Effector CD4-positive, alpha-beta T cell (primary cell): ENCODE data around the gene SORCS1. TPM values are rescaled to one million over a fixed set of nuclear protein-coding genes. Genes with fewer than 3 reads are reported as not detected.

Experiments
- DNase-seq: peaks from one replicate; pipeline ENCODE4 v3.0.0-alpha.2; 2020
- total RNA-seq: gene quantifications from one replicate; lab custom pipeline; 2026; lab: John Stamatoyannopoulos, UW

The SORCS1 gene
- total RNA-seq: not detected

DNA sequence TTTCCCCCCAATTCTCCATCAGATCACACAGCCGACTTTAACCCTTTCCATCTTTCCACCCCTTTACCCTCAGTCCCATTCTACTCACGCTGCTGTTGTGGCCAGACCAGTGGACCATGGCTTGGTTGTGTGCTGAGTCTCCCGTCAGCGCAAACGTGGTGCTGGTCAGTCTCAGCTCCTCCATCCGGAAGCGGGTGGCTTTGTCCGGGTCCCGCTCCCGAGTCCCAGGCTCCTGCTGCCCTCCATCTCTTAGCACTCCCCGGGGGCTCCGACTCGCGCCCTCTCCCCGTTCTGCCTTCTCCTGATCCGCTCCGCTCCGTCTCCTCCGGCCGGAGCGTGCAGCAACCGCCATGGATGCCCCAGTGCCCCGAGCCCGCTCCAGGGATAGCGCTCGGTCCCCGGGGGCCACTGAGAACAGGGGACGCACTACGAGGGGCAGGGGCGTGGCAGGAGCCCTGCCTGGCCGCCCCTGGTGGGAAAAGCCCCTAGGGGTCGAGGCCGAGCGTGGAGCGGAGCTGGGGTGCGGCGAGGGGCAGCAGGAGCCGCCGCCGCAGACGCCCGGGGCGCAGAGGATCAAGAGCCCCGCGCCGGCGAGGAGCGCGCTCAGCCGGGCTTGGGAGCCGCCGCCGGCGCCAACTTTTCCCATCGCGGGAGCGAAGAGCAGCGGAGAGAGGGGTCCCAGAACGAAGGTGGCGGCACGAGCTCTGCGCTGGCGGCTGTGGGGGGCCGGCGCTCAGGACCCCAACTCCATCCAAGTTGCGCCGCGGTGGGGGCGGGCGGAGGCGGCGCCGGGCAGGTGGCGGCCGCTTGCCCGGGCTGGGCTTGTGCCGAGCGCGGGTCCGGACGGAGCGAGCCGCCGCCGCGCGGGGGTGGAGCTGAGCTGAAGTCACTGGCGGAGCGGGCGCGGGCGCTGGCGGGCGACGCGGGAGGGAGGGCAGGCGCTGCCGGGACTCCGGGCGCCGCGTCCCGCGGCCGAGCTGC is at the start of gene SORCS1:
SORCS1 (minus strand) TSS at position 826 of the 981 bp plus-strand sequence.
- DNase-seq: no peak

DNA sequence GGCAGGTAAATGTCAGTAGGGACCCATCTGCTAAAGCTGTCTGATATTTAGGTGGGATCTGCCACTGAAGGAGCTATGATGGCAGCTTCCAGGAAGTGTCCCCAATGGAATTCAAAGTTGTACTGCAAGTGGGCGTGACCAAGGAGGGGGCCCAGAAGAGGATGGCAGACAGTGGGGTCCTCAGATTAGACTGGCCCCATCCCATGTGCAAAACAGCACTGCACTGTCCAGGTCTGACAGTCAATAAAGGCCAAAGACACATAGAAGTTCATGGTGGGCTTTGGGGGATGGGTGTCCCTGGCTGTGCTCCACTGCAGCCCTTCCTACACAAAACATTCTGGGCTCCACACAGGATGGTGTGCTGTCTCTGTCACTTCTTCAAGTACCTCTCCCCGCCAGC is 49.8 kb upstream of the SORCS1 start:
- DNase-seq: no peak

DNA sequence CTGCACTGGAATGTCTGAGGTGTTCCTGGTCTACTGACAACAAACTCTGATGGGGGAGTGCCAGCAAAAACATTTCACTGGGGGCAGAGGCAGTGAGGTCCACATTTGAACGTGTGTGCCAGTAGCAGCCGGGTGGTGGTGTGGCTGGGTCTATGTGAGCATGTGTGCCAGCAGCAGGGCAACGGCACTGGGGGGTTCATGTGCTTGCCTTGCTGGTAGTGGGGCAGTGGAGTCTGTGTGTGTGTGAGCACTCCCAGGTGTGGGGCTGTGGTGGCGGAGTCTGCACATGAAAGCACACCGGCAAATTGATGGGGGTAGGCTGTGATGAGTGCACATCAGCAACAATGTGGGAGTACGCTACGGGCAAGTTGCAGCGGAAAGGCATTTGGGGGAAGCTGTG is 49.4 kb upstream of the SORCS1 start:
- no peak for DNase-seq

DNA sequence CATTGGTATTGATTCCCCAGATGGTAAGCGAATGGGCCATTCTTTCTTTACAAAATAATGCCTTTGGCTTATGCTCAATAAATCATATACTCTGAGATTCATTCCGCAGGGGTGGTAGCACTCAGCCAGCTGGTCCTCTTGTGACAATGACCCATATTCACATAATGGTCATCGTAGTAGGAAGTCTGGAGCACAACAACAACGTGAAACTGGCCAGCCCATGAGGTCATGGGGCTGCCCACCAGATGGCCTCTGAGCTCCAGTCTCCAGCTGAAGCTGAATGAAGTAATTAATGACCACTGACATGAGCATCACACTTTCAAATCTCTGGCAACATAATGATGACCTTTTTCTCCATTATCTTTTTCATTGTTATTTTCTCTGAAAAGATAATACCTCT is 42.3 kb upstream of the SORCS1 start:
- DNase-seq: no peak

- DNase-seq: no peak
Measured at GRCh38 chr10:107169516-107169915, 5.0 kb upstream of the SORCS1 start.

DNA sequence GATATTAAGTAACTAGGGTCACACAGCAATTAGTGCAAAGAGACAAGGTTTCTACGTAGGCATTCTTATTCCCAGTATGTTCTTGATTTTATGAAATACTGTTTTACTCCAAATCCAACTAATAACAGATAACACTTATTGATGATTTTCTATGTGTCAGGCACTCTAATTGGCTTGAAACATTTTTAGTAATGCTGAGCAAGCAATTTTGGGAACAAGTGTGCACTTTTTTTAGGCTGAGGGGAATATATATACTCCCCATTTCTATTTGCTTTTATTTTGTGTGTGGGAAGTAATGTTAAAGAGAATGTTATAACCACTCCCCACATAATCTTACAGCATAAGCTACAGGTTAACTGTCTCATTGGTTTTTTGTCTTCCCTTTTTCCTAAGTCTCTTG is 4.2 kb upstream of the SORCS1 start:
- DNase-seq: no peak

DNA sequence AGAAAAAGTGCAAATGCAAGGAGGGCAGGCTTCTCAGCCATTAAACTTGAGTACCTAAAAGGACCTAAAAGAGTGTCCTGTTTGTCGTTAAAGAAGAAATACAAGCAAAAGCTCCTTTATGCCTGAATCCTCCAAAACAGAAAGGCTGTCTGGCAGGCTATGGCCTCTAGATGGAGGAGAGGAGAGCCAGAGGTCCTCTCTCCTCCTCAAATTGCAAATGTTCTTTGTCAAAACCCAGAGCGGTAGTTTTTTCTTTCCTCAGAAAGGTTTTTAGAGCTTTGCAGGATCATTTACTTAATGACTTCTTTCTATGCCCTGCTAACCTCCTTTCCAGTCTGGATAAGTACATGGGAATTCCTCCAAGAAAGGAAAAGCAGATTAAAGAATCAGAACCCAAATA is 1.9 kb upstream of the SORCS1 start:
- no peak for DNase-seq

DNA sequence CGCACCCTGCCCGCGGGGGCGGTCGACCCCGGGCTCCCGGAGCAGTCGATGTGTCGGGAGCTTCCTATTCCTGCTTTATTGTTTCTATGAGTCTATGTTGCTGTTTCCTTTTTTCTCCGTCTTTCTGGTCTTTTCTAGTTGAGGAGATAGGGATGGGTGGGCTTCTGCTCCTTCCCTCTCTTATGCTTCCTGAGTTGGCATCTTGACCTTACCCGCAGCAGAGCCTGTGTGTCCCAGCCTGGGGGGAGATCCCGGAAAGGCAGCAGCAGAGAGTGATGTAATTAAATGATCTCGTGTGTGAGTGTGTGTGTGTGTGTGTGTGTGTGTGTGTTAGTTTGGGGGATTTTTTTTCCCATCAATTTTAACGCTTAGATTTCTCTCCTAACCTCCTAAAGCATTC is 486 bp upstream of the SORCS1 start:
- DNase-seq: no peak

DNA sequence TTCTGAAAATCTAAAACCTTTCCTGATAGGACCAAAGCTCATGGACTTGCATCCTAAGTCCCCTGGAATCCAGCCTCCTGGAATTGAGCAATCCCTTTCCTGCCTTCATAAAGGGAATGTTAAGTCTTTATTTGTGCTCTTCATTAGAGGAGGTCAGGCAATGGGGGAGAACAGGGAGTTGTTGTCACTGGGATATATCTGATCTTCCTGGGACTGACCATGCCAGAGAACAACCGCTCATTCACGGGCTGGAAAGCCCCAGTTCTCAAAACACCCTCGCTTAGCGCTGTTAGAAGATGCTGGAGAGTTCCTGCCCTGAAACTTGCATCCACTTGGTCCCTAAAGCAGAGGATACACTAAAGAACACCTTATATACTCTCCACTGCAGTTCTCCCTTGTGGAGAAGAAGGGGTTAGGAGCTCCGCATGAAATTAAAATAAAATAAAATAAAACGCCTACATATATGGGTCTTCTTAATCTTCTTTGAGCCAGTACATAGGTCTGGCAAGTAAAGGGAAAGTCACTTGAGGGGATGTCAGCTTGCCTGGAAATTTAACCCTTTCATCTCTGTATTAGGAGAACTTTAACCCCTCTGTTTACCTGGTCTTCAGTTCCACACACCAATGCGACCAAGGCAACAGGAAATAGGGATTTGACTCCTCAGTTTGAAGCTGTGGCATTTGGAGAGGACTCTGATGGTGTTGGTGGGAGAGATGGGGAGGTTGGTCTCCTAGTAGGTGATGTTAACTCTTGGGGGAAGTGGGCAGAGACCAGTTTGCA is 1.2 kb downstream of the SORCS1 start:
- DNase-seq: no peak

DNA sequence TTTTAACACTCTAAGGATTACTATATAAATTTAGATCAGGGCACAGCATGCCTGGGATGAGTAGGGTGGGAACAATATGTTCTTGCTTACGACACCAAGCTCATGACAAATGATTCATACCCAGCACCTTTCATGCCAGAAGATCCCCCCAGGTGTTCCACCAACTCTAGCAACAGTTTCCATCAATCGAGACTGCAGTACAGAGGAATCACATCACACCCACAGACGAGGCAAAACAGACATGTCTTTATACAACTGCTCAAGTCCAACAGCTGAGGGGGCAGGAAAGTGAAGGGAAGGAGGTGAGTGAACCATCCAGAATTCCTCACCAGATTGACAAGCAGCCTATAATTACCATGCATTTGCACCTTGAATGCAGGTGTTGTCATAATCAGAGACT is 3.6 kb downstream of the SORCS1 start:
- DNase-seq: no peak

DNA sequence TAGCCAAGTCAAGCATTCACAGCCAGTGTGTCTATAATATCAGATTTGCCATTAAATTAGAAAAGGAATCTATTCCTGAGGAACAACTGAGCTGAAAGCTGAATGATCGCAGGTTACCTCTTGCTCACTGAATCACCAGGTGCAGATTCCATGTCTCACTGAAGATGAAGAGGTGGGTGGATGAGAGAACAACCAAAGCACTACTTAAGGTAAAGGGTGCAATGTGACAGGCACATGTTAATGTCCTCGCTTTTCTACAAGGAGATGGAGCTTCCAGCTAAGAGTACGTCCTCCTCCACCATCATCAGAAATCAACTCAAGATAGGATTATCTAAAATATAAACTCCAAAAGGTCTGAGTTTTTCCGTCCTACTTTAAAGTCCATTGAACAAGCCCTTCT is 4.6 kb downstream of the SORCS1 start:
- DNase-seq: no peak

DNA sequence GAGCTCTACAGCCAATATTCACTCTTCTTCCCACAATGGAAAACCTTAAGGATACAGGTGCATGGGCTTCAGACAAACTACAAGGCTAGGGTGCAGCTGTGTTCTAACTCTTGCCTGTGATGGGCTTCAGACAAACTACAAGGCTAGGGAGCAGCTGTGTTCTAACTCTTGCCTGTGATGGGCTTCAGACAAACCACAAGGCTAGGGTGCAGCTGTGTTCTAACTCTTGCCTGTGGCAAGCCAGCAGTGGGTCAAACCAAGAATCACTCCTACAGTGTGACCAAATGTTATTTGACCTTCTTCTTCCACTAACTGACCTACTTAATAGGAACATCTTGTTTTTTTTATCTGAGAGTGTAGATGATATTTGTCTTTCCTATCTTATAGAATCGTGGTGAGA is 7.4 kb downstream of the SORCS1 start:
- DNase-seq: no peak

GRCh38 chr10:107152087-107152486 is 12.4 kb downstream of the SORCS1 start:
- DNase-seq: no peak

DNA sequence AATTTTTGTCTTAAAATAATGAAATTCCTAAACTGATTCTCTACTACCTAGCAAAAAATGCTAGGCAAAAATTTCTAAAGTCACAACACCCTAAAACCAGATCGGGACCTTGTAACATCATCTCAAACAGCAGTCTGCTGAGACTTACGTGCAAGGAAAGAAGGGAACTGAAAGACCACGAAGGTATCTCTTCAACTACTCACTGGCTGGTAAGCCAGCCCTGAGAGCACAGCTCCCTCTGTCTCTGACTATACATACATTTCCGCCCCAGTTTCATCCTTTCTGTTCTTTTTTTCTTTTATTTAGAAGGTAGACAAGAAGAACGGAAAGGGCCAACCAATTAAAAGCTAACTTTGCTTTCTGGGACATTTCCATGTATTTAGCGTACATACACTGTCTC is 15.6 kb downstream of the SORCS1 start:
- DNase-seq: no peak

DNA sequence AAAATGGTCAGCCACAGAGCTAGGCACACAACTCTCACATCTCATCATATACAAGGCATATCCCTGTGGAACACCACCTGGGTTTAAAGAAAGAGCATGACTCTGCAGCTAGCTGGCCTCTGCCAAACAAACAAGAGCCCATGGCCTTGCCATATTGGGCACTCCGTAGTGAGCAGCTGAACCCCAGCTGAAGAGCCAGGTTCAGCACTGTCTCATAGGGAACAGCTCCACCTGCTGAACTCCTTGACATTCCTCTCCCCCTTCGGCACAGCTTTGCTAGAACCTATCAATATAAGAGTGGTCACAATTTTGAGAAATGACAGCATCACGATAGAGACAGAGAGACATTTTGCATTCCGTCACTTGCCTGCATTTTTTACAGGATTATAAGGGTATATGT is 20.0 kb downstream of the SORCS1 start:
- DNase-seq: no peak

DNA sequence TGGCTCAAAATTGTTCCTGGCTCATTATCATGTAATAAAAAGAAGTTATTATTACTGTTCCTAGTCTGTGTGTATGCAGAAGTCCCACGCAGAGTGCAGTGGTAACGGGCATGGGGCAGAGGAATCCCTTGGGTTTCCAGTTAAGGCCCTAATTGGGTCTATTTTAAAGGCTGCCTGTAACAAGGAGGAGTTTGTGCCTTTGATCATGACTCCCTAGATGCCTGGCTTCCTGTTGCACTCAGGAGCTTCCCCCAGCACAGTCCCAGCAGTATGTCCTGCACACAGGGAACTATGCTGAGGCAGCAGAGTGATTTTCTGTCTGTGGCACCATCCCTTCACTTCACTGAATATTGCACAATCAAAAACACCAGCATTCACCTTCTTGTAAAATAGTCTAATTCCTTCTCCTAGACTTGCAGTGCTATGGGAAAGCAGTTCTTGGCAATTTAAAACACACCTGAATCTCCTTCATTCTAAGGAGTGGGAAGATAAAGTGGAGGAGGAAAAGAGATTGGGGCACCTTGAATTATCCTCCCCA is 22.9 kb downstream of the SORCS1 start:
- DNase-seq: no peak

GRCh38 chr10:107139237-107139636 is 25.3 kb downstream of the SORCS1 start:
- DNase-seq: no peak

- DNase-seq: no peak
Measured at GRCh38 chr10:107133656-107134055, 30.9 kb downstream of the SORCS1 start.

- no peak for DNase-seq
Measured at GRCh38 chr10:107129000-107129399, 35.5 kb downstream of the SORCS1 start.

GRCh38 chr10:107126512-107127065 is 37.9 kb downstream of the SORCS1 start:
- no peak for DNase-seq

- DNase-seq: no peak
Measured at GRCh38 chr10:107122703-107123102, 41.8 kb downstream of the SORCS1 start.

DNA sequence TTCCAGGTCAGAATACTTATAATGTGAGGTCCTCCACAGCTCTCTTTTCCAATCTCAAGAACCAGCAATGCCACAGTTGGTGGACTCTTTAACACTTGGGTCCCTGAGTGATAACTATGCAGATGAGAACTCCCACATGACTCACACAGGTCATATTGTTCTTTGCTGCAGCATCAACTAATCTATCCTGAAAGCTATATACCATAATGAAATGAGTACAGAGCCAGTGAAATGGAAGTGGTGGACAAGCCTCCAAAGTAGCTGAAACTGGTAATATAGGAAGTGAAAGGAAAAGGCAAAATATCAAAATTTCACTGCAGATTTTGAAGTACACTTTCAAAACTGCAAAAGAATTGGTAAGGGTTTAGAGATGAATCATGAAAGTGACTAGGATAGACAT is 45.6 kb downstream of the SORCS1 start:
- no peak for DNase-seq

DNA sequence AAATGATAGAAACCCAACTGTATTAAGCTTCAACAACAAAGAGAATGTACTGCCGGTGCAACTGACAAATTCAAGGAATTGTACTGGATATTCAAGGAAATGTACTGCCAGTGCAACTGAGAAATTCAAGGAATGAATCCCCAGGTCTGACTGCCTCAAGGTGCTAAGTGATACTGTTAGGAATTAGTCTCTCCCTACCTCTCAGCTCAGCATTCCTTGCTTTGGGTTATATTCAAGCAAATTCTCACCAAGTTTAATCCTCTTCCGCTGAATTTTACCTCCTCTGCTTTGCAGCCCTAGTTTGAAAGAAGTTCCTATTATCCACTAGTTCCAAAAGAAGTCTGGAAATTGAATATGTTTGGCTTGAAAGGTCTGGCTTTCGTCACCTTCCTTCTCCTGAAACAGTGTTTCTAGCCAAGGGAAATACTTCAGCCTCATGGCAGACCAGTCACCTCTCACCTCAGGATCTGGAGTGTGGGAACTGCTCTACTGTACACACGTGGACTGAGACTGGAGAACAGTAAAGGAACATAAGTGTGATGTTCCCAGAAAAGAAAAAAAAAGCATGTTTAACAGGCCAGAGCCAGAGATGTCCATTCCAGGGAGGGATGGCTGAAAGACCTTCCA is 60.4 kb downstream of the SORCS1 start:
- no peak for DNase-seq
